WTC11 (cell line): Measurements from ENCODE around the gene FAM32A. TPM values are rescaled to one million over a fixed set of nuclear protein-coding genes. Genes with fewer than 3 reads are reported as not detected.

Experiments
- ATAC-seq: fragments of 200-7000 bp; cut with Tn5 transposase; 2 replicates; pipeline ENCODE4 v1.10.0; 2021; ENCODE audit warnings: mild to moderate bottlenecking, moderate library complexity
- CTCF ChIA-PET: fragments of 300-600 bp; sonication (Branson Sonifier 250); formaldehyde crosslinking; loops from one replicate; lab custom pipeline; 2021; ENCODE audit warnings: antibody characterized with exemption; lab: Charles Lee
- POLR2A ChIA-PET: fragments of 350-600 bp; sonication (Branson Sonifier 250); formaldehyde crosslinking; loops from one replicate; lab custom pipeline; 2021; ENCODE audit warnings: antibody characterized with exemption; lab: Charles Lee
- DNase-seq: peaks from one replicate; pipeline ENCODE4 v3.0.0; 2021; ENCODE audit warnings: low spot score
- H3K27ac Mint-ChIP-seq: 2 replicates; pipeline ENCODE4 v1.8.0; 2021; ENCODE audit warnings: mixed read lengths
- H3K27me3 Mint-ChIP-seq: 2 replicates; pipeline ENCODE4 v1.8.0; 2021; ENCODE audit warnings: low read depth, mild to moderate bottlenecking, moderate library complexity, mixed read lengths
- H3K36me3 Mint-ChIP-seq: 2 replicates; pipeline ENCODE4 v1.8.0; 2021; ENCODE audit warnings: mixed read lengths
- H3K4me1 Mint-ChIP-seq: 2 replicates; pipeline ENCODE4 v1.8.0; 2022; ENCODE audit warnings: mixed read lengths
- H3K4me3 Mint-ChIP-seq: 2 replicates; pipeline ENCODE4 v1.8.0; 2021; ENCODE audit warnings: mild to moderate bottlenecking, moderate library complexity, mixed read lengths
- H3K9me3 Mint-ChIP-seq: 2 replicates; pipeline ENCODE4 v1.8.0; 2021; ENCODE audit warnings: mixed read lengths
- CREB1 ChIP-seq: sonication (generic); formaldehyde crosslinking; IDR thresholded peaks from 2 replicates; pipeline ENCODE4 v1.8.0; 2023; ENCODE audit warnings: mild to moderate bottlenecking, missing genetic modification reagents
- CTCF ChIP-seq: fragments of 200-600 bp; IDR thresholded peaks from 2 replicates; pipeline ENCODE4 v1.8.0; 2022; ENCODE audit warnings: antibody characterized with exemption
- ESRRA ChIP-seq: sonication (generic); formaldehyde crosslinking; IDR thresholded peaks from 2 replicates; pipeline ENCODE4 v1.8.1; 2022; ENCODE audit warnings: mild to moderate bottlenecking, missing genetic modification reagents, borderline replicate concordance
- FOXJ3 ChIP-seq: sonication (generic); formaldehyde crosslinking; IDR thresholded peaks from 2 replicates; pipeline ENCODE4 v1.9.0; 2021; ENCODE audit warnings: missing genetic modification reagents, mild to moderate bottlenecking, borderline replicate concordance
- IRF2 ChIP-seq: sonication (generic); formaldehyde crosslinking; IDR thresholded peaks from 2 replicates; pipeline ENCODE4 v1.8.0; 2022; ENCODE audit warnings: low read depth, missing genetic modification reagents, borderline replicate concordance
- MXD4 ChIP-seq: fragments of 250-450 bp; sonication (Bioruptor Pico); IDR thresholded peaks from 2 replicates; pipeline ENCODE4 v1.8.0; 2021; ENCODE audit warnings: mild to moderate bottlenecking, moderate library complexity, borderline replicate concordance
- PRDM15 ChIP-seq: sonication (generic); formaldehyde crosslinking; IDR thresholded peaks from 2 replicates; pipeline ENCODE4 v1.8.0; 2022; ENCODE audit warnings: missing genetic modification reagents
- PRRX2 ChIP-seq: fragments of 250-450 bp; sonication (Bioruptor Pico); IDR thresholded peaks from 2 replicates; pipeline ENCODE4 v1.8.0; 2021; ENCODE audit warnings: mild to moderate bottlenecking
- TEAD4 ChIP-seq: sonication (generic); formaldehyde crosslinking; IDR thresholded peaks from 2 replicates; pipeline ENCODE4 v1.8.0; 2022; ENCODE audit warnings: mild to moderate bottlenecking, missing genetic modification reagents
- ZNF281 ChIP-seq: sonication (generic); formaldehyde crosslinking; IDR thresholded peaks from 2 replicates; pipeline ENCODE4 v1.8.0; 2023; ENCODE audit warnings: mild to moderate bottlenecking, missing genetic modification reagents
- ZNF317 ChIP-seq: sonication (generic); formaldehyde crosslinking; IDR thresholded peaks from 2 replicates; pipeline ENCODE4 v1.8.1; 2023; ENCODE audit warnings: low read depth, mild to moderate bottlenecking, moderate library complexity, missing genetic modification reagents, borderline replicate concordance
- ZNF396 ChIP-seq: fragments of 250-450 bp; sonication (Bioruptor Pico); IDR thresholded peaks from 2 replicates; pipeline ENCODE4 v1.8.0; 2021; ENCODE audit warnings: mild to moderate bottlenecking, moderate library complexity, borderline replicate concordance
- total RNA-seq: library from RNA; stranded (reverse); gene quantifications from 3 replicates; pipeline ENCODE4 v1.2.3, GENCODE V29; 2021
- TF ChIP-seq, protein P1 (sequence below): sonication (generic); formaldehyde crosslinking; IDR thresholded peaks from 2 replicates; pipeline ENCODE4 v1.8.1; 2022; ENCODE audit warnings: missing genetic modification reagents, borderline replicate concordance
- TF ChIP-seq, protein P2 (sequence below): fragments of 250-450 bp; sonication (Bioruptor Pico); IDR thresholded peaks from 2 replicates; pipeline ENCODE4 v1.9.0; 2021; ENCODE audit warnings: mild to moderate bottlenecking, borderline replicate concordance
- TF ChIP-seq, protein P3 (sequence below): sonication (generic); formaldehyde crosslinking; IDR thresholded peaks from 2 replicates; pipeline ENCODE4 v1.8.0; 2022; ENCODE audit warnings: mild to moderate bottlenecking, missing genetic modification reagents
- TF ChIP-seq, protein P4 (sequence below): sonication (generic); formaldehyde crosslinking; IDR thresholded peaks from 2 replicates; pipeline ENCODE4 v1.8.1; 2023; ENCODE audit warnings: mild to moderate bottlenecking, missing genetic modification reagents

FAM32A gene
- total RNA-seq, 1 experiment from 2014 or later, result 62.2 TPM

GRCh38 chr19:16208847-16209665 is 23.8 kb downstream of the FAM32A start:
- Mint-ChIP-seq H3K27me3 (no peaks in the 10 kb centered on the region), H3K36me3 (peaks cover 7% of the 10 kb centered on the region), H3K9me3 (no peaks in the 10 kb centered on the region), H3K4me1 (no peaks in the 10 kb centered on the region), H3K27ac (no peak overlapping the region), H3K4me3 (no peak overlapping the region)
- DNase-seq, result peak; percentile 3
- no peak for ATAC-seq
- ChIA-PET POLR2A (interaction anchor here (0.5 kb wide), 1 partner anchor 159 kb away, joined by 3 read pairs; no protein-coding TSS in a partner anchor), CTCF (interaction anchor here (0.9 to 1.3 kb wide), 2 partner anchors 23 to 24 kb away, joined by 3 to 4 read pairs; partner anchors contain the start of gene FAM32A)
- no peak for TF ChIP-seq CTCF
- TF ChIP-seq ZNF317 (CRISPR knock-in tag), result no peak
- TF ChIP-seq PRRX2 (CRISPR knock-in tag), result no peak
- no peak for TF ChIP-seq FOXJ3 (CRISPR knock-in tag)
- TF ChIP-seq, protein P1, sequence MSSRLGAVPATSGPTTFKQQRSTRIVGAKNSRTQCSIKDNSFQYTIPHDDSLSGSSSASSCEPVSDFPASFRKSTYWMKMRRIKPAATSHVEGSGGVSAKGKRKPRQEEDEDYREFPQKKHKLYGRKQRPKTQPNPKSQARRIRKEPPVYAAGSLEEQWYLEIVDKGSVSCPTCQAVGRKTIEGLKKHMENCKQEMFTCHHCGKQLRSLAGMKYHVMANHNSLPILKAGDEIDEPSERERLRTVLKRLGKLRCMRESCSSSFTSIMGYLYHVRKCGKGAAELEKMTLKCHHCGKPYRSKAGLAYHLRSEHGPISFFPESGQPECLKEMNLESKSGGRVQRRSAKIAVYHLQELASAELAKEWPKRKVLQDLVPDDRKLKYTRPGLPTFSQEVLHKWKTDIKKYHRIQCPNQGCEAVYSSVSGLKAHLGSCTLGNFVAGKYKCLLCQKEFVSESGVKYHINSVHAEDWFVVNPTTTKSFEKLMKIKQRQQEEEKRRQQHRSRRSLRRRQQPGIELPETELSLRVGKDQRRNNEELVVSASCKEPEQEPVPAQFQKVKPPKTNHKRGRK (CRISPR knock-in tag), result no peak
- no peak for TF ChIP-seq TEAD4 (CRISPR knock-in tag)
- TF ChIP-seq, protein P2, sequence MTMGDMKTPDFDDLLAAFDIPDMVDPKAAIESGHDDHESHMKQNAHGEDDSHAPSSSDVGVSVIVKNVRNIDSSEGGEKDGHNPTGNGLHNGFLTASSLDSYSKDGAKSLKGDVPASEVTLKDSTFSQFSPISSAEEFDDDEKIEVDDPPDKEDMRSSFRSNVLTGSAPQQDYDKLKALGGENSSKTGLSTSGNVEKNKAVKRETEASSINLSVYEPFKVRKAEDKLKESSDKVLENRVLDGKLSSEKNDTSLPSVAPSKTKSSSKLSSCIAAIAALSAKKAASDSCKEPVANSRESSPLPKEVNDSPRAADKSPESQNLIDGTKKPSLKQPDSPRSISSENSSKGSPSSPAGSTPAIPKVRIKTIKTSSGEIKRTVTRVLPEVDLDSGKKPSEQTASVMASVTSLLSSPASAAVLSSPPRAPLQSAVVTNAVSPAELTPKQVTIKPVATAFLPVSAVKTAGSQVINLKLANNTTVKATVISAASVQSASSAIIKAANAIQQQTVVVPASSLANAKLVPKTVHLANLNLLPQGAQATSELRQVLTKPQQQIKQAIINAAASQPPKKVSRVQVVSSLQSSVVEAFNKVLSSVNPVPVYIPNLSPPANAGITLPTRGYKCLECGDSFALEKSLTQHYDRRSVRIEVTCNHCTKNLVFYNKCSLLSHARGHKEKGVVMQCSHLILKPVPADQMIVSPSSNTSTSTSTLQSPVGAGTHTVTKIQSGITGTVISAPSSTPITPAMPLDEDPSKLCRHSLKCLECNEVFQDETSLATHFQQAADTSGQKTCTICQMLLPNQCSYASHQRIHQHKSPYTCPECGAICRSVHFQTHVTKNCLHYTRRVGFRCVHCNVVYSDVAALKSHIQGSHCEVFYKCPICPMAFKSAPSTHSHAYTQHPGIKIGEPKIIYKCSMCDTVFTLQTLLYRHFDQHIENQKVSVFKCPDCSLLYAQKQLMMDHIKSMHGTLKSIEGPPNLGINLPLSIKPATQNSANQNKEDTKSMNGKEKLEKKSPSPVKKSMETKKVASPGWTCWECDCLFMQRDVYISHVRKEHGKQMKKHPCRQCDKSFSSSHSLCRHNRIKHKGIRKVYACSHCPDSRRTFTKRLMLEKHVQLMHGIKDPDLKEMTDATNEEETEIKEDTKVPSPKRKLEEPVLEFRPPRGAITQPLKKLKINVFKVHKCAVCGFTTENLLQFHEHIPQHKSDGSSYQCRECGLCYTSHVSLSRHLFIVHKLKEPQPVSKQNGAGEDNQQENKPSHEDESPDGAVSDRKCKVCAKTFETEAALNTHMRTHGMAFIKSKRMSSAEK, result no peak
- no peak for TF ChIP-seq IRF2
- TF ChIP-seq ESRRA, result no peak
- TF ChIP-seq, protein P3, sequence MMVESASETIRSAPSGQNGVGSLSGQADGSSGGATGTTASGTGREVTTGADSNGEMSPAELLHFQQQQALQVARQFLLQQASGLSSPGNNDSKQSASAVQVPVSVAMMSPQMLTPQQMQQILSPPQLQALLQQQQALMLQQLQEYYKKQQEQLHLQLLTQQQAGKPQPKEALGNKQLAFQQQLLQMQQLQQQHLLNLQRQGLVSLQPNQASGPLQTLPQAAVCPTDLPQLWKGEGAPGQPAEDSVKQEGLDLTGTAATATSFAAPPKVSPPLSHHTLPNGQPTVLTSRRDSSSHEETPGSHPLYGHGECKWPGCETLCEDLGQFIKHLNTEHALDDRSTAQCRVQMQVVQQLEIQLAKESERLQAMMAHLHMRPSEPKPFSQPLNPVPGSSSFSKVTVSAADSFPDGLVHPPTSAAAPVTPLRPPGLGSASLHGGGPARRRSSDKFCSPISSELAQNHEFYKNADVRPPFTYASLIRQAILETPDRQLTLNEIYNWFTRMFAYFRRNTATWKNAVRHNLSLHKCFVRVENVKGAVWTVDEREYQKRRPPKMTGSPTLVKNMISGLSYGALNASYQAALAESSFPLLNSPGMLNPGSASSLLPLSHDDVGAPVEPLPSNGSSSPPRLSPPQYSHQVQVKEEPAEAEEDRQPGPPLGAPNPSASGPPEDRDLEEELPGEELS (CRISPR knock-in tag), result no peak
- no peak for TF ChIP-seq ZNF281 (CRISPR knock-in tag)
- no peak for TF ChIP-seq ZNF396 (CRISPR knock-in tag)
- TF ChIP-seq, protein P4, sequence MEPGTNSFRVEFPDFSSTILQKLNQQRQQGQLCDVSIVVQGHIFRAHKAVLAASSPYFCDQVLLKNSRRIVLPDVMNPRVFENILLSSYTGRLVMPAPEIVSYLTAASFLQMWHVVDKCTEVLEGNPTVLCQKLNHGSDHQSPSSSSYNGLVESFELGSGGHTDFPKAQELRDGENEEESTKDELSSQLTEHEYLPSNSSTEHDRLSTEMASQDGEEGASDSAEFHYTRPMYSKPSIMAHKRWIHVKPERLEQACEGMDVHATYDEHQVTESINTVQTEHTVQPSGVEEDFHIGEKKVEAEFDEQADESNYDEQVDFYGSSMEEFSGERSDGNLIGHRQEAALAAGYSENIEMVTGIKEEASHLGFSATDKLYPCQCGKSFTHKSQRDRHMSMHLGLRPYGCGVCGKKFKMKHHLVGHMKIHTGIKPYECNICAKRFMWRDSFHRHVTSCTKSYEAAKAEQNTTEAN (CRISPR knock-in tag), result no peak
- TF ChIP-seq CREB1 (CRISPR knock-in tag), result no peak
- TF ChIP-seq MXD4 (CRISPR knock-in tag), result no peak
- TF ChIP-seq PRDM15 (CRISPR knock-in tag), result no peak
